Ishikawa (cell line): Measurements from ENCODE around the gene NOG.

Experiments
- CEBPB ChIP-seq: IDR thresholded peaks from 2 replicates; pipeline ENCODE4 v1.6.1; 2012
- EP300 ChIP-seq: IDR thresholded peaks from 2 replicates; pipeline ENCODE4 v1.6.1; 2012; ENCODE audit warnings: borderline replicate concordance
- TAF1 ChIP-seq: IDR thresholded peaks from 2 replicates; pipeline ENCODE4 v1.6.1; 2012; ENCODE audit warnings: low read depth, mild to moderate bottlenecking
- USF1 ChIP-seq: IDR thresholded peaks from 2 replicates; pipeline ENCODE4 v1.6.1; 2012
- ZBTB7A ChIP-seq: IDR thresholded peaks from 2 replicates; pipeline ENCODE4 v1.6.1; 2012; ENCODE audit warnings: low read depth
- TF ChIP-seq, protein P1 (sequence below): IDR thresholded peaks from 2 replicates; pipeline ENCODE4 v1.6.1; 2012

The NOG gene

GRCh38 chr17:56641894-56642293, 48.4 kb downstream of the NOG start:
- TF ChIP-seq ZBTB7A: no peak
- TF ChIP-seq USF1: no peak
- no peak for TF ChIP-seq CEBPB

DNA sequence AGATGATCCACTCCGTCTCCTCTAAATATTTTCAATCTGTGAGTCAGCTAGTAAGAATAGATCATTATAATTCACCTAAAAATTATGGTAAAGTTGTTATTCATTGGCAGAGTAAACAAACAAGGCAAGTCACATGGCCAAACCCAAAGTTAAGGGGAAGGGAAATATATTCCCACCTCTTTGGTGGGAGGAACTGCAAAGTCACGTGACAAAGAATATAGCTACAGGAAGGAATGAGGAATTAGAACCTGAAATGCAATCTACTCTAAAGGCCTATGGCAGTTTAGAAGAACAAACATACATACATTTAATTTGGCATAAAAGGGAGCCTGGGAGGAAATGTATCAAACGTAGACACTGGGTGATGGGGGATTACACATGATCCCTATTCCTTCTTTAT, 48.9 kb downstream of the NOG start:
- TF ChIP-seq ZBTB7A (no peak), TAF1 (no peak), EP300 (no peak)
- TF ChIP-seq, protein P1, sequence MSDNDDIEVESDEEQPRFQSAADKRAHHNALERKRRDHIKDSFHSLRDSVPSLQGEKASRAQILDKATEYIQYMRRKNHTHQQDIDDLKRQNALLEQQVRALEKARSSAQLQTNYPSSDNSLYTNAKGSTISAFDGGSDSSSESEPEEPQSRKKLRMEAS: no peak
